ENCODE results near the gene TMEM220. TPM values are rescaled to one million over a fixed set of nuclear protein-coding genes. Genes with fewer than 3 reads are reported as not detected.
A peak's percentile ranks its signal among the peaks of the same experiment; 100 is the strongest.

TMEM220 gene
- total and polyA plus RNA-seq, 12 donors: 10.3 to 33.2 (median 21.1) TPM

DNA sequence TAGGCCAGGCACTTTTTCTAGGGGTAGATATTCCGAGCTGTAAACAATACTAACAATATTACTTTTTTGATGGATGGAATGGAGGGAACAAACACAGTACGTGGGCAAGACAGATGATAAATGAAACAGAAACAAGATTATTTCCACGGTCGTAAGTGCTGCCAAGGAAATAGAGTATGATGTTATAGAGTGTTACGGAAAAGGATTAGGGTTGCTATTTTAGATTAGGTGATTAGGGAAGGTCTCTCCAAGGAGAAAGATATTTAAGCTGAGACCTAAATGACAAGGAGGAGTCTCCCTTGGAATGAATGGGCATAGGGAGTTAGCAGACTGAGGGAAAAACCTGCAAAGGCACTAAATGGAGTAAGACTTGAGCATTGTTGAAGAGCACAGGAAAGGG is 24.1 kb downstream of the TMEM220 start:
- Histone ChIP-seq H3K4me3 (no peak overlapping the region), H3K4me1 (replicated peaks in 1 of 2) (no peaks in the 10 kb centered on the region), H3K27me3 (no peaks in the 10 kb centered on the region), H3K27ac (no peak overlapping the region), H3K36me3 (replicated peaks in 1 of 2) (peaks cover 0 to 39% of the 10 kb centered on the region in 2 donors), H3K9me3 (replicated peaks in 1 of 3) (no peaks in the 10 kb centered on the region)
- 90 to 92% (median 92%) methylated on average over 5 of the region's 5 CpGs for WGBS, 4 donors
- intact Hi-C loops (cut with DNase I): no loop called here
- TF ChIP-seq, protein P1, sequence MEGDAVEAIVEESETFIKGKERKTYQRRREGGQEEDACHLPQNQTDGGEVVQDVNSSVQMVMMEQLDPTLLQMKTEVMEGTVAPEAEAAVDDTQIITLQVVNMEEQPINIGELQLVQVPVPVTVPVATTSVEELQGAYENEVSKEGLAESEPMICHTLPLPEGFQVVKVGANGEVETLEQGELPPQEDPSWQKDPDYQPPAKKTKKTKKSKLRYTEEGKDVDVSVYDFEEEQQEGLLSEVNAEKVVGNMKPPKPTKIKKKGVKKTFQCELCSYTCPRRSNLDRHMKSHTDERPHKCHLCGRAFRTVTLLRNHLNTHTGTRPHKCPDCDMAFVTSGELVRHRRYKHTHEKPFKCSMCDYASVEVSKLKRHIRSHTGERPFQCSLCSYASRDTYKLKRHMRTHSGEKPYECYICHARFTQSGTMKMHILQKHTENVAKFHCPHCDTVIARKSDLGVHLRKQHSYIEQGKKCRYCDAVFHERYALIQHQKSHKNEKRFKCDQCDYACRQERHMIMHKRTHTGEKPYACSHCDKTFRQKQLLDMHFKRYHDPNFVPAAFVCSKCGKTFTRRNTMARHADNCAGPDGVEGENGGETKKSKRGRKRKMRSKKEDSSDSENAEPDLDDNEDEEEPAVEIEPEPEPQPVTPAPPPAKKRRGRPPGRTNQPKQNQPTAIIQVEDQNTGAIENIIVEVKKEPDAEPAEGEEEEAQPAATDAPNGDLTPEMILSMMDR (IDR thresholded peaks at IDR 0.05): no peak
- TF ChIP-seq POLR2A (IDR thresholded peaks at IDR 0.05): no peak
- no peak for DNase-seq

DNA sequence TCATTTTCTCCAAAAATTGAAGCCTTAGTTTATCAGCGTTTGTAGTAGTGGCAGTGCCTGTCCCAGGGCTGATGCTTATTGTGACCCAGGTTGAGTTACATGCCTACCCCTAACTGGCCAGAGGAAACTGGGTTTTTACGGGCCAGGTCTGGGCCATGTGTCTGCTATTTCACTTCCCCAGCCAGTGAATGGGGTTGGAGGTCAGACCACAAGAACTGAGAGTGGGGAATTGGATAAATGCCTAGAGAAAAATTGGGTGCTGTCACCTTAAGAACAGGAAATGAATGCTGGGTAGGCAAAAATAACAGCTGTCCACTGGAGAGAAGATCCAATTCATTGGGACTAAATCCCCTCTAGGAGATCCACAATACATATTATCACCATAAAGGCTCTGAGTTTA is 27.2 kb downstream of the TMEM220 start:
- Histone ChIP-seq H3K9me3 (replicated peaks in 1 of 3) (no peaks in the 10 kb centered on the region), H3K36me3 (replicated peaks in 1 of 2) (peaks cover 0 to 30% of the 10 kb centered on the region in 2 donors), H3K27me3 (no peaks in the 10 kb centered on the region), H3K4me3 (no peak overlapping the region), H3K4me1 (replicated peaks in 1 of 2) (peaks cover 0 to 7% of the 10 kb centered on the region in 2 donors), H3K27ac (no peak overlapping the region)
- WGBS, 4 donors: 52 to 65% (median 59%) methylated on average over 2 of the region's 2 CpGs
- TF ChIP-seq, protein P1 (IDR thresholded peaks at IDR 0.05): no peak
- TF ChIP-seq POLR2A (IDR thresholded peaks at IDR 0.05): no peak
- no peak for DNase-seq
- intact Hi-C loops (cut with DNase I): no loop called here

DNA sequence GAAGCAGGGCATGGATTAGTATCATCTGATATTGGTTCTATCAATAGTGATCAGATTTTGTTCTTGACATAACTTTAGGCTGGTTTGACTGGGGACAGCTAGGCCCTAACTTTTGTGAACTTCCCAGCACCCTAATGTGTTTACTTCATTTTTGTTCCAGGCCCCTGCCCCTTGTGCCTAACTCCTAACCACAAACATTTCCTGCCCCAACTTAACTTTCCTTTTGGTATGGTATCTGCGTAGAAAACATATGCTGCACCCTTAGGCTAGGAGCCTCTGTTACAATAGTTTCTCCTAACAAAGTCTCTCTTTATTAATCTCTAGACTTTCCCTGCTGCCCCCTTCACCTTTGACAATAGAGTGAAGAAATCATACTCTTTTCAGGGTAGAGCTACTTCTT is 30.0 kb downstream of the TMEM220 start:
- Histone ChIP-seq H3K9me3 (replicated peaks in 1 of 3) (no peaks in the 10 kb centered on the region), H3K4me1 (replicated peaks in 1 of 2) (peaks cover 7 to 20% of the 10 kb centered on the region in 2 donors), H3K27me3 (no peaks in the 10 kb centered on the region), H3K4me3 (no peak overlapping the region), H3K27ac (no peak overlapping the region), H3K36me3 (replicated peaks in 1 of 2) (peaks cover 0 to 12% of the 10 kb centered on the region in 2 donors)
- TF ChIP-seq, protein P1 (IDR thresholded peaks at IDR 0.05): no peak
- TF ChIP-seq POLR2A (IDR thresholded peaks at IDR 0.05): no peak
- whole genome bisulfite sequencing, 4 donors: 81 to 88% (median 84%) methylated on average over 1 of the region's 1 CpG
- no peak for DNase-seq
- intact Hi-C loops (cut with DNase I): no loop called here

DNA sequence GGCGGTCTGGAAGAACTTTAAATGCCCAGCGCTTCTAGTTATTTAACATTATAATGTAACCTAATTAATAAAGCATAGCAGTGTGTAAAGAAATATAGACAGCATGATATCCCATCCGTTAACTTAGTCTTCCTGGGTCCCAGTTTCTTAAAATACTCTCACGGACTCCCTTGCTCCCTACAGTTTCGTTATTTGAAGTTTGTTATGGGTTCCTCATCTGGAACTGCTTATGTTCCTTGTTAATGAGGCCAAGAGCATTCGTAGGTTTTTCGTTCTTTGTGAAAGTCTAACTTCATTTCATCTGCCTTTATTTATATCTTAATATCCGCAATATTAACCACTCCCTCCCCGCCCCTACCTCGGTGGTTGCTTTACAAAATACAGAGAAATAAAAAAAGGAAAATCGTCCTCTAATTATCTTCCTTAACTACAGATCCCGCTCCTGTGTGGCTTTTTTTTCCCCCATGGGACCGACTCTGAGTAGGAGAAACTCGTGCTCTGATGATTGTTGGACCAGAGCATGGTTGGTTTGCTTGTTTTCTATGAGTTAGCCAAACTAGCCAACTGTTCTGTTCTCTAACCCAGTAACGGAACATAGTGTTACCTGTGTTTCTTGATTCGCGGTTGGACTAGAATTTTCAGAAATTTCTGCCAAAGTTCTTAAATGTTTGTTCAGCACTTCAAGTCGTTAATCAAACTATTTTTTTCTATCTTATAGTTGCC is 31.6 kb downstream of the TMEM220 start:
- Histone ChIP-seq H3K27ac (peak overlapping the region; percentile 49 to 95 (median 91)), H3K4me1 (replicated peaks in 1 of 2) (peaks cover 7 to 20% of the 10 kb centered on the region in 2 donors), H3K36me3 (replicated peaks in 1 of 2) (peaks cover 0 to 19% of the 10 kb centered on the region in 2 donors), H3K9me3 (replicated peaks in 1 of 3) (no peaks in the 10 kb centered on the region), H3K4me3 (peak overlapping the region; percentile 68 to 84 (median 76)), H3K27me3 (no peaks in the 10 kb centered on the region)
- intact Hi-C loops (cut with DNase I): no loop called here
- WGBS, 4 donors: 11 to 12% (median 11%) methylated on average over 18 of the region's 18 CpGs
- DNase-seq: peak in 1 of 7 donors; percentile 8
- TF ChIP-seq POLR2A (IDR thresholded peaks at IDR 0.05): no peak
- TF ChIP-seq, protein P1 (IDR thresholded peaks at IDR 0.05): no peak

Measured in adrenal gland (tissue), 12 donors.